ENCODE measurements around the gene FOLR2.
"Not testable (repeated sequence)": the region's sequence is repeated elsewhere in the genome, so short reads cannot be mapped to it uniquely, and the experiment has no call there.

DNA sequence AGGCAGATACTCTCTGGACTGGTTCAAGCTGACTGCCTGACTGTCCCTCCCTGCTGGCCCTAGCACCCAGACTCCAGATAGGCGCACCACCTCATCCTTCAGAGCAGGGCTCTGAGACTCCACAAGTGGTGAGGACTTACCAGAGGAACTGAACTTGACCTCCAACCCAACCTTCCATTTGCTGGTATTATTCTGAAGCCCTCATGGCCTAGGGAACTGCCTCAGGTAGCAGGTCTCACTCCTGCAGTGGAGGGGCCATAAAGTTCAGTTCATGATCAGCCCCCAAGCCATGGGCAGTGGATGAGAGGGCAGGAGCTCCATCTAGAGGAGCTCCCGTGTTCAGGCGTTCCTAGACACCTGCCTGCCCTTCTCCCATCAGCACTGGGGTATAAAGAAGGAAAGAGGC lies 35.0 kb upstream of the FOLR2 start:
- TF ChIP-seq EZH2 (IDR thresholded peaks at IDR 0.05; ENCODE audit: insufficient read depth, poor library complexity, severe bottlenecking); EZH2phosphoT487 (IDR thresholded peaks at IDR 0.05; ENCODE audit: insufficient read depth, low read depth): not testable (repeated sequence)
